ENCODE results near the gene PFDN6. TPM values are rescaled to one million over a fixed set of nuclear protein-coding genes. Genes with fewer than 3 reads are reported as not detected.
A peak's percentile ranks its signal among the peaks of the same experiment; 100 is the strongest.

PFDN6 gene
- 69.7 TPM for total RNA-seq (ENCODE audit: unreplicated experiment)
- long read RNA-seq, result 0 reads

GRCh38 chr6:33288921-33289783 lies at the start of gene PFDN6, which contains the start of gene WDR46:
Gene PFDN6, plus strand, starts transcription at chr6:33289601. Its CDS starts 256 bp downstream, at chr6:33289857.
Gene WDR46, minus strand, starts transcription at chr6:33289239. Its CDS starts 69 bp downstream, at chr6:33289170.
- peak; percentile 65 for DNase-seq
- H3K9me3 Mint-ChIP-seq (ENCODE audit: unreplicated experiment), result no peaks in the 10 kb centered on the region
- H3K27ac Mint-ChIP-seq (ENCODE audit: unreplicated experiment), result peak within 1 kb of the TSS; percentile 72
- H3K36me3 Mint-ChIP-seq (ENCODE audit: unreplicated experiment), result no peaks in the 10 kb centered on the region
- H3K27me3 Mint-ChIP-seq (ENCODE audit: unreplicated experiment), result peaks cover 8% of the 10 kb centered on the region
- H3K4me1 Mint-ChIP-seq (ENCODE audit: low read depth, unreplicated experiment), result peaks cover 15% of the 10 kb centered on the region
- TF ChIP-seq, protein P1, sequence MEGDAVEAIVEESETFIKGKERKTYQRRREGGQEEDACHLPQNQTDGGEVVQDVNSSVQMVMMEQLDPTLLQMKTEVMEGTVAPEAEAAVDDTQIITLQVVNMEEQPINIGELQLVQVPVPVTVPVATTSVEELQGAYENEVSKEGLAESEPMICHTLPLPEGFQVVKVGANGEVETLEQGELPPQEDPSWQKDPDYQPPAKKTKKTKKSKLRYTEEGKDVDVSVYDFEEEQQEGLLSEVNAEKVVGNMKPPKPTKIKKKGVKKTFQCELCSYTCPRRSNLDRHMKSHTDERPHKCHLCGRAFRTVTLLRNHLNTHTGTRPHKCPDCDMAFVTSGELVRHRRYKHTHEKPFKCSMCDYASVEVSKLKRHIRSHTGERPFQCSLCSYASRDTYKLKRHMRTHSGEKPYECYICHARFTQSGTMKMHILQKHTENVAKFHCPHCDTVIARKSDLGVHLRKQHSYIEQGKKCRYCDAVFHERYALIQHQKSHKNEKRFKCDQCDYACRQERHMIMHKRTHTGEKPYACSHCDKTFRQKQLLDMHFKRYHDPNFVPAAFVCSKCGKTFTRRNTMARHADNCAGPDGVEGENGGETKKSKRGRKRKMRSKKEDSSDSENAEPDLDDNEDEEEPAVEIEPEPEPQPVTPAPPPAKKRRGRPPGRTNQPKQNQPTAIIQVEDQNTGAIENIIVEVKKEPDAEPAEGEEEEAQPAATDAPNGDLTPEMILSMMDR (IDR thresholded peaks at IDR 0.05; ENCODE audit: partially characterized antibody, unreplicated experiment), result no peak
- H3K4me3 Mint-ChIP-seq (ENCODE audit: unreplicated experiment), result peak within 1 kb of the TSS; percentile 91

GRCh38 chr6:33241968-33242367 lies 47.4 kb upstream of the PFDN6 start:
- H3K4me1 Mint-ChIP-seq (ENCODE audit: low read depth, unreplicated experiment), result no peaks in the 10 kb centered on the region
- TF ChIP-seq, protein P1 (IDR thresholded peaks at IDR 0.05; ENCODE audit: partially characterized antibody, unreplicated experiment), result no peak
- DNase-seq, result no peak
- H3K36me3 Mint-ChIP-seq (ENCODE audit: unreplicated experiment), result no peaks in the 10 kb centered on the region
- no peaks in the 10 kb centered on the region for H3K9me3 Mint-ChIP-seq (ENCODE audit: unreplicated experiment)
- no peak overlapping the region for H3K4me3 Mint-ChIP-seq (ENCODE audit: unreplicated experiment)
- H3K27ac Mint-ChIP-seq (ENCODE audit: unreplicated experiment), result no peak overlapping the region
- H3K27me3 Mint-ChIP-seq (ENCODE audit: unreplicated experiment), result peaks cover 13% of the 10 kb centered on the region

DNA sequence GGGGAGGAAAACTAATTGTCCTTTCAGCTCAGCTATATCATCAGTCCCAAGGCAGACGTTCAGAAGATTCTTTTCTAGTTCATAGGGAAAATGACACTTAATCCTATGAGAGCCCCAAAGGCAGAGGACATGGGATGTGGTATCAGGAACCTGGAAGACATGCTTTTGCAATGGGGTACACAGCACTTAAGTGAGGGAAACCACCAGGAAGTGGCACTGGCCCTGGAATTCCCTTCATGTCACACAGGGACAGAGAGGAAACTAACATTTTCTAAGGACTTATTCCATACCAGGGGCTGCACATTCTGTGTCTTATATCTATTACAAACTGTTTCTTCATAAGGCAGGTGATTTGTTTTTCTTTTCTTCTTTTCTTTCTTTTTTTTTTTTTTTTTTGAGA lies 45.9 kb upstream of the PFDN6 start:
- H3K27me3 Mint-ChIP-seq (ENCODE audit: unreplicated experiment), result peaks cover 15% of the 10 kb centered on the region
- peaks cover 4% of the 10 kb centered on the region for H3K4me1 Mint-ChIP-seq (ENCODE audit: low read depth, unreplicated experiment)
- no peak overlapping the region for H3K27ac Mint-ChIP-seq (ENCODE audit: unreplicated experiment)
- no peaks in the 10 kb centered on the region for H3K36me3 Mint-ChIP-seq (ENCODE audit: unreplicated experiment)
- TF ChIP-seq, protein P1 (IDR thresholded peaks at IDR 0.05; ENCODE audit: partially characterized antibody, unreplicated experiment), result no peak
- DNase-seq, result no peak
- H3K4me3 Mint-ChIP-seq (ENCODE audit: unreplicated experiment), result peak overlapping the region; percentile 44
- no peaks in the 10 kb centered on the region for H3K9me3 Mint-ChIP-seq (ENCODE audit: unreplicated experiment)

DNA sequence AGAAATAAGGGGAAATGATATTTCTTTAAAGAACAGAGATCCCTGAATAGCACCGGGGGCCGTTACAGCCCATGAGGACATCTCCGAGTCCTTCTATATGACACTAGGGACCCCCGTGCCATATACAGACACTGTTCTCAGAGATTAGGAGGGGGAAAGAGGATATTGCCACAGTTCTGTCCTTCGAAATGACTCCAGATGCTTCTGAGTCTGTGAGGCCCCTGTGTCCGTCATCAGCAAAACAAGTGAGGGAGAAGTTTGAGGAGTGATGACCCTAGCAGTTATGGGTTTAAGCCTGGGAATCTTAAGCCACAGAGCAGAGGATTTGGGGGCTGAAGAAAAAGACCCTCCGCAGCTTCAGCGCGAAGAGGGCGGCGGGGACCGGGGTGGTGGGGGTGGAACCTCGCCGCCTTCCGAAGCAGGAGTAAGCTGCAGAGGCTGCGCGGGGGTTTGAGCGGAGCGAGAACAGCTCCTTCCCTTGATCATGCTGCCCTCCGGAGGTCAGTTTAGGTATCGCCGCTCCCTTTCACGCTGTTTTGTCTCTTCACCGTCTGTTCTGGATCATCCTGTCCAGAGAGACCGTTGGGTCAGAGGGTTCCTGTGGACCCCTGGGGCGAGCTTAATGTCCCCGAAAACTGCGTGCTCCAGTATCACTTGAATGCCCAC lies 41.3 kb upstream of the PFDN6 start:
- Mint-ChIP-seq H3K36me3 (ENCODE audit: unreplicated experiment) (no peaks in the 10 kb centered on the region), H3K27ac (ENCODE audit: unreplicated experiment) (peak overlapping the region; percentile 79), H3K27me3 (ENCODE audit: unreplicated experiment) (peaks cover 12% of the 10 kb centered on the region), H3K4me3 (ENCODE audit: unreplicated experiment) (peak overlapping the region; percentile 97), H3K4me1 (ENCODE audit: low read depth, unreplicated experiment) (peaks cover 18% of the 10 kb centered on the region), H3K9me3 (ENCODE audit: unreplicated experiment) (peaks cover 3% of the 10 kb centered on the region)
- TF ChIP-seq, protein P1 (IDR thresholded peaks at IDR 0.05; ENCODE audit: partially characterized antibody, unreplicated experiment), result peak; percentile 87
- peak; percentile 92 for DNase-seq

DNA sequence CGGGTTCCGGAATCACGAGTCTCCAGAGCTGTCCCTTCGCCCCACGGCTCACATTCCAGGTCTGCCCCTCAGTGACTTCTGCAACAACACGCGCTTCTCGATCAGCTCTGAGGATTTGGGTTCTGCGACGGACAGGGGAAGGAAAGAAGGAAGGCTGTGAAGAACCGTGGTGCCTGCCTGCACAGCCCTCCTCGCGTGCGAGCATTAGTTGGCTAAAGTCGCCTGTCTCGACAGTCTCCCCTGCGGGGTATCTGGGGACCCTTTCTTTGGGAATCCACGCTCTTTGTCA lies 40.8 kb upstream of the PFDN6 start:
- H3K27ac Mint-ChIP-seq (ENCODE audit: unreplicated experiment), result peak overlapping the region; percentile 79
- H3K4me3 Mint-ChIP-seq (ENCODE audit: unreplicated experiment), result peak overlapping the region; percentile 97
- H3K9me3 Mint-ChIP-seq (ENCODE audit: unreplicated experiment), result peaks cover 3% of the 10 kb centered on the region
- H3K36me3 Mint-ChIP-seq (ENCODE audit: unreplicated experiment), result no peaks in the 10 kb centered on the region
- H3K27me3 Mint-ChIP-seq (ENCODE audit: unreplicated experiment), result peaks cover 10% of the 10 kb centered on the region
- DNase-seq, result no peak
- peaks cover 18% of the 10 kb centered on the region for H3K4me1 Mint-ChIP-seq (ENCODE audit: low read depth, unreplicated experiment)
- TF ChIP-seq, protein P1 (IDR thresholded peaks at IDR 0.05; ENCODE audit: partially characterized antibody, unreplicated experiment), result peak; percentile 68
